Measurements from ENCODE around the gene AP3S1. TPM values are rescaled to one million over a fixed set of nuclear protein-coding genes. Genes with fewer than 3 reads are reported as not detected.

Gene AP3S1
- total RNA-seq, 2 experiments from 2014 or later, result 57.1 to 66.2 TPM

DNA sequence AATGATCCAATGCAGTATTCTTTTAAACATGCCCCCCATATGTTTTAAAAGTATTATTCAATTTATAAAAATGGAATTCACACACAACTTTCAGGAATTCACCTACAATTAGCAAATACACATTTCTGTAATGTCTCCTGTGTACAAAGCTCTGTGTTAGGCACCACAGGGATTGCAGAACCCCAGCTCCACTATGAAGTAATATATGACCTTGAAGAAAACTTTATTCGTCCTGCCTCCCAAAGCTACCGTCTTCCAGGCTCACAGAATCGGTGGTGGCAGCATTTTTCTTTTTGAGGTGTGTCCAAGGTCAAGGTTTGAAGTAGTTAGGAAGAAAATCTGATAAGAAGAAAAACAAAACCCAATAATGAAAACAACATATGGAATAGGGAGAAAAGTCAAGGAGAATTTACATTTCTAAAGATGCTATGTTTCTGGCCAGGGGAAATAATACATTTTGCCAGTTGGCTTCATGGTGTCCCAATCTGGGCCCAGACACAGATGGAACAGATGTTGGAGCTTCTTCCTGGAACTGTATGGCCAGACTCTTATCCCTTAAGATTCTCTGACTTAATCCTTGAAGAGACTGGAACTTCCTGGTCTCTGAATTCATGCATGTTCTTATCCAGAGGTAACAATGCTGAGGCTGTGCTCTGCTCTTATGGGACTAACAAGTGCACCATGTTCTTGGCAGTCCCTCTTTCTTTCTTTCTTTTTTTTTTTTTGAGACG, 98.5 kb downstream of the AP3S1 start:
- DNase-seq (no peak), ATAC-seq (no peak)
- Mint-ChIP-seq H3K27ac (no peak overlapping the region), H3K4me3 (no peak overlapping the region), H3K27me3 (peaks cover 3% of the 10 kb centered on the region), H3K4me1 (no peaks in the 10 kb centered on the region), H3K36me3 (no peaks in the 10 kb centered on the region), H3K9me3 (ENCODE audit: low read depth) (no peaks in the 10 kb centered on the region)
- CTCF ChIA-PET, result interaction anchor here (1.3 kb wide), 1 partner anchor 12 kb away, joined by 3 read pairs; no protein-coding TSS in a partner anchor

GRCh38 chr5:115941051-115941675, 99.4 kb downstream of the AP3S1 start:
- CTCF ChIA-PET, result no interaction called here
- Mint-ChIP-seq H3K9me3 (ENCODE audit: low read depth) (no peaks in the 10 kb centered on the region), H3K4me3 (no peak overlapping the region), H3K36me3 (no peaks in the 10 kb centered on the region), H3K4me1 (no peaks in the 10 kb centered on the region), H3K27me3 (peaks cover 3% of the 10 kb centered on the region), H3K27ac (no peak overlapping the region)
- ATAC-seq, result no peak
- DNase-seq, result no peak

GRCh38 chr5:115944501-115944900, 102.8 kb downstream of the AP3S1 start:
- CTCF ChIA-PET, result no interaction called here
- H3K4me1 Mint-ChIP-seq, result no peaks in the 10 kb centered on the region
- no peaks in the 10 kb centered on the region for H3K27me3 Mint-ChIP-seq
- no peak overlapping the region for H3K4me3 Mint-ChIP-seq
- DNase-seq (no peak), ATAC-seq (no peak)
- no peaks in the 10 kb centered on the region for H3K36me3 Mint-ChIP-seq
- no peak overlapping the region for H3K27ac Mint-ChIP-seq
- no peaks in the 10 kb centered on the region for H3K9me3 Mint-ChIP-seq (ENCODE audit: low read depth)

GRCh38 chr5:115946655-115947054, 104.9 kb downstream of the AP3S1 start:
- Mint-ChIP-seq H3K27ac (no peak overlapping the region), H3K9me3 (ENCODE audit: low read depth) (no peaks in the 10 kb centered on the region), H3K36me3 (no peaks in the 10 kb centered on the region), H3K4me3 (no peak overlapping the region), H3K27me3 (peaks cover 4% of the 10 kb centered on the region), H3K4me1 (no peaks in the 10 kb centered on the region)
- CTCF ChIA-PET, result no interaction called here
- no peak for DNase-seq
- ATAC-seq, result no peak

DNA sequence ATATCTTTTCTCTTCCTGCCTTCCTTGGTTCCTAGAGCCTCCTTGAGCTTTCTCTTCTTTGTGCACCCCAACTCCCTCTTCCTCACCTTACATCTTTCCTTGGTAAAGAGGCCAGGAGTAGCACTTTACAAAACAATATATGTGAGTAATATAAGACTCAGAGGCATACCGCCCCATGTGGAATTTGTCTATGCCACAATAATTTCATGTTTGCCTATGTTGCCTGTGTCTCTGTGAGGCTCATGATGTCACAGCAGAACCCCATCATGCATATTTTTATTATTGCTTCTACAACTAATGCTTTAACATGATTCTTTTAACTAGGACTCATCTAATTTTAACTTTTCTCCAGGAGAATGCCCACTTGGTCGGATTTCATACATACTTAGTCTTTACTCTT, 105.5 kb downstream of the AP3S1 start:
- peaks cover 6% of the 10 kb centered on the region for H3K27me3 Mint-ChIP-seq

GRCh38 chr5:115948091-115948534, 106.4 kb downstream of the AP3S1 start:
- Mint-ChIP-seq H3K36me3 (no peaks in the 10 kb centered on the region), H3K27me3 (peaks cover 6% of the 10 kb centered on the region), H3K9me3 (ENCODE audit: low read depth) (no peaks in the 10 kb centered on the region), H3K4me1 (no peaks in the 10 kb centered on the region), H3K27ac (no peak overlapping the region), H3K4me3 (no peak overlapping the region)
- ATAC-seq (no peak), DNase-seq (no peak)
- CTCF ChIA-PET, result interaction anchor here (1.5 kb wide), 1 partner anchor 20 kb away, joined by 3 read pairs; no protein-coding TSS in a partner anchor

More for the DNA sequence above, 105.5 kb downstream of the AP3S1 start:
- ATAC-seq (no peak), DNase-seq (no peak)
- CTCF ChIA-PET, result no interaction called here
- Mint-ChIP-seq H3K4me3 (no peak overlapping the region), H3K9me3 (ENCODE audit: low read depth) (no peaks in the 10 kb centered on the region), H3K36me3 (no peaks in the 10 kb centered on the region), H3K27ac (no peak overlapping the region), H3K4me1 (no peaks in the 10 kb centered on the region)

- ATAC-seq (no peak), DNase-seq (no peak)
- Mint-ChIP-seq H3K4me1 (no peaks in the 10 kb centered on the region), H3K36me3 (no peaks in the 10 kb centered on the region), H3K4me3 (no peak overlapping the region), H3K27ac (no peak overlapping the region), H3K9me3 (ENCODE audit: low read depth) (no peaks in the 10 kb centered on the region), H3K27me3 (peaks cover 10% of the 10 kb centered on the region)
- CTCF ChIA-PET, result interaction anchor here (1.5 kb wide), 1 partner anchor 21 kb away, joined by 3 read pairs; no protein-coding TSS in a partner anchor
These were observed 107.4 kb downstream of the AP3S1 start for GRCh38 chr5:115949096-115949495.

- Mint-ChIP-seq H3K27ac (no peak overlapping the region), H3K4me1 (no peaks in the 10 kb centered on the region), H3K4me3 (no peak overlapping the region), H3K9me3 (ENCODE audit: low read depth) (no peaks in the 10 kb centered on the region), H3K36me3 (no peaks in the 10 kb centered on the region), H3K27me3 (peaks cover 15% of the 10 kb centered on the region)
- no peak for ATAC-seq
- CTCF ChIA-PET, result no interaction called here
- DNase-seq, result no peak
These were observed 110.9 kb downstream of the AP3S1 start for GRCh38 chr5:115952588-115952987.

DNA sequence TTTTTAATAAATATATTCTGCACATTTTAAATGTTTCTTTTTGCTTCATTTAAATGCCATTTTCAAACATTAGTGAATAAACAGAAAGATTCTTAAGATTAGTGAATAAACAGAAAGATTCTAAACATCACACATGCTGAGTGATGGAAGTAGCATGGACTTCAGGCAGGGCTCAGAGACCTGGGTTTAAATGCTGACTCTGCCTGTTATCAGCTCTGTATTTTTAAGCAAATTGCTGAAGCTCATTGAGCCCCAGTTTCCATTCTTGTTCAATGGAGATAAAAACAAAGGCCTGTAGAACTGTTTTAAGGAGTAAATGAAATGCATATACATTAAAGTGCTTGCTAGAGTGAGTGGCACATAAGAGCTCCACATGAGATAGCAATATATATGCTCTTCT, 112.4 kb downstream of the AP3S1 start:
- no peak overlapping the region for H3K27ac Mint-ChIP-seq
- CTCF ChIA-PET, result no interaction called here

DNA sequence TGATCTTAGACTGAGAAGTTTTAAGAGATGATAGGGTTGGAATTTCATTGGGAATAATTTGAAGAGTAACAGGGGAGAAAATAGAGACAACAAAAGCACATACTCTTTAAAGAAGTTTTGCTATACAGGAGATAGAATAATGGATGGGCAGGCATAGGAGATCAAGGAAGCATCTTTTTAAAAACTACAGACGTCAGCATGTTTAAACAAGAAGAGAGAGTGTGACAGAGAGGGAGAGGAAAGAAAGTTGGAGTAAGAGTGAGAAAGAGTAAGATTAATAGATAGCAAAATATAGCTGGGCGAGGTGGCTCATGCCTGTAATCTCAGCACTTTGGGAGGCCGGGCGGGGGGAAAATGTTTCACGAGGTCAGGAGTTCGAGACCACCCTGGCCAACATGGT, 115.2 kb downstream of the AP3S1 start:
- Mint-ChIP-seq H3K36me3 (no peaks in the 10 kb centered on the region), H3K4me3 (no peak overlapping the region), H3K9me3 (ENCODE audit: low read depth) (no peaks in the 10 kb centered on the region), H3K4me1 (peaks cover 6% of the 10 kb centered on the region), H3K27me3 (peaks cover 35% of the 10 kb centered on the region), H3K27ac (no peak overlapping the region)
- no peak for DNase-seq
- no peak for ATAC-seq
- CTCF ChIA-PET, result no interaction called here

More for the DNA sequence above, 112.4 kb downstream of the AP3S1 start:
- no peaks in the 10 kb centered on the region for H3K36me3 Mint-ChIP-seq
- H3K9me3 Mint-ChIP-seq (ENCODE audit: low read depth), result no peaks in the 10 kb centered on the region
- DNase-seq (no peak), ATAC-seq (no peak)
- H3K4me1 Mint-ChIP-seq, result no peaks in the 10 kb centered on the region
- peaks cover 16% of the 10 kb centered on the region for H3K27me3 Mint-ChIP-seq
- H3K4me3 Mint-ChIP-seq, result no peak overlapping the region

- CTCF ChIA-PET, result interaction anchor here (1.0 kb wide), 1 partner anchor 107 kb away, joined by 3 read pairs; no protein-coding TSS in a partner anchor
- Mint-ChIP-seq H3K27ac (no peak overlapping the region), H3K36me3 (no peaks in the 10 kb centered on the region), H3K27me3 (peaks cover 69% of the 10 kb centered on the region), H3K4me1 (peaks cover 13% of the 10 kb centered on the region), H3K4me3 (no peak overlapping the region), H3K9me3 (ENCODE audit: low read depth) (no peaks in the 10 kb centered on the region)
- DNase-seq, result no peak
- ATAC-seq, result no peak
These were observed 119.9 kb downstream of the AP3S1 start for GRCh38 chr5:115961381-115962238.

DNA sequence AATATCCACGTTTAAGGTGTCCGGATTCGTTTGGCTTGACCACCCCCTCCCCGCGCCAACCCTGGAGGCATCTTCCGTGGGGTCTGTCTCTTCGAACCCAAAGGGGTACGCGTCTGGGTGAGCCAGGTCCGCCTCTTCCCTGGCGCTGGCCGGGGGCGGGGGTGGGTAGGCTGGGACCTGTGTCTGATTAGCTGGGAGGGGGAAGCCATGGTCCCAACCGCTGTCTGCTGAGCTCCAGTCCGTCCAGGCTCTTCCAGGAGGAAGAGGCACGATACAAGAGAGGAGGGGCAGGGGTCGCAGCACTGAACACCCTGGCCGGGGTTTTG, 120.5 kb downstream of the AP3S1 start, which contains the start of gene LVRN:
TSS of gene LVRN (plus strand) at position 237 of the 326 bp plus-strand sequence. CDS start 143 bp downstream, outside the sequence.
- Mint-ChIP-seq H3K4me1 (peaks cover 13% of the 10 kb centered on the region), H3K27me3 (peaks cover 73% of the 10 kb centered on the region), H3K4me3 (peak within 1 kb of the TSS; percentile 19), H3K9me3 (ENCODE audit: low read depth) (no peaks in the 10 kb centered on the region), H3K27ac (no peak within 1 kb of the TSS), H3K36me3 (no peaks in the 10 kb centered on the region)
- ATAC-seq (no peak), DNase-seq (no peak)
- CTCF ChIA-PET, result interaction anchor here (0.8 to 1.0 kb wide), 2 partner anchors 69 to 106 kb away, joined by 3 read pairs; no protein-coding TSS in a partner anchor
